ENCODE data around the gene PANK2. TPM values are rescaled to one million over a fixed set of nuclear protein-coding genes. Genes with fewer than 3 reads are reported as not detected.

The PANK2 gene
- total RNA-seq, 2 experiments from 2014 or later: 47.6 to 50.3 TPM

DNA sequence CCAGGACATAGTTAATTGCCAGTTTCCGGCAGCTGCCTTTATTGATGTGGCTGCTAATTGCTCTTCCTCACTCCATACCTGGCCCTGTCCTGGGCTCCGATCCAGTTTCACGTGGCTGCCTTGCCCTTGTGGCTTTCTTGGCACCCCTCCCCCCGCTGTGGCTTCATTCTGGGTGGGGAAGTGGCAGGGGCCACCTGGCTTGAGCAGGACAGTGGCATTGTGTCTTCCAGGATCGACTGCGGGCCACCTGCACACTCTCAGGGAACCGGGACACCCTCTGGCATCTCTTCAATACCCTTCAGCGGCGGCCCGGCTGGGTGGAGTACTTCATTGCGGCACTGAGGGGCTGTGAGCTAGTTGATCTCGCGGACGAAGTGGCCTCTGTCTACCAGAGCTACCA, 31.8 kb upstream of the PANK2 start:
- DNase-seq (no peak), ATAC-seq (no peak)
- Mint-ChIP-seq H3K36me3 (ENCODE audit: low read depth) (peaks cover 31% of the 10 kb centered on the region), H3K27ac (no peak overlapping the region), H3K27me3 (no peaks in the 10 kb centered on the region), H3K4me3 (no peak overlapping the region), H3K9me3 (no peaks in the 10 kb centered on the region), H3K4me1 (ENCODE audit: low read depth) (peaks cover 3% of the 10 kb centered on the region)
- CTCF ChIA-PET: interaction anchor here (0.7 kb wide), 1 partner anchor 116 kb away, joined by 3 read pairs; no protein-coding TSS in a partner anchor
- intact Hi-C loops (cut with micrococcal nuclease): loop anchor here (5.0 kb wide), 1 partner anchor 75 kb away; the partner anchor contains the start of gene SPEF1
- POLR2A ChIA-PET: no interaction called here
- TF ChIP-seq, protein P1, sequence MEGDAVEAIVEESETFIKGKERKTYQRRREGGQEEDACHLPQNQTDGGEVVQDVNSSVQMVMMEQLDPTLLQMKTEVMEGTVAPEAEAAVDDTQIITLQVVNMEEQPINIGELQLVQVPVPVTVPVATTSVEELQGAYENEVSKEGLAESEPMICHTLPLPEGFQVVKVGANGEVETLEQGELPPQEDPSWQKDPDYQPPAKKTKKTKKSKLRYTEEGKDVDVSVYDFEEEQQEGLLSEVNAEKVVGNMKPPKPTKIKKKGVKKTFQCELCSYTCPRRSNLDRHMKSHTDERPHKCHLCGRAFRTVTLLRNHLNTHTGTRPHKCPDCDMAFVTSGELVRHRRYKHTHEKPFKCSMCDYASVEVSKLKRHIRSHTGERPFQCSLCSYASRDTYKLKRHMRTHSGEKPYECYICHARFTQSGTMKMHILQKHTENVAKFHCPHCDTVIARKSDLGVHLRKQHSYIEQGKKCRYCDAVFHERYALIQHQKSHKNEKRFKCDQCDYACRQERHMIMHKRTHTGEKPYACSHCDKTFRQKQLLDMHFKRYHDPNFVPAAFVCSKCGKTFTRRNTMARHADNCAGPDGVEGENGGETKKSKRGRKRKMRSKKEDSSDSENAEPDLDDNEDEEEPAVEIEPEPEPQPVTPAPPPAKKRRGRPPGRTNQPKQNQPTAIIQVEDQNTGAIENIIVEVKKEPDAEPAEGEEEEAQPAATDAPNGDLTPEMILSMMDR (IDR thresholded peaks at IDR 0.05): no peak

DNA sequence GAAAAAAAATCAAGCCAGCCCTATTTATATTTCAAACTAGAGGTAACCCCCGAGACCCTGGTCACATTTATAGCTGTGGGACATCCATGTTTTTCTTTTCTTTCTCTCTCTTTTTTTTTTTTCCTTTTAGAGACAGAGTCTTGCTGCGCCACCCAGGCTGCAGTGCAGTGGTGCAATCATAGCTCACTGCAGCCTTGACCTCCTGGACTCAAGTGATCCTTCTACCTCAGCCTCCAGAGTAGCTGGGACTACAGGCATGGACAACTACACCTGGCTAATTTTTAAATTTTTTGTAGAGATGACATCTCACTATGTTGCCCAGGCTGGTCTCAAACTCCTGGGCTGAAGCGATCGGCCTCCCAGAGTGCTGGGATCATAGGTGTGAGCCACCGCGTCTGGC, 30.5 kb upstream of the PANK2 start:
- DNase-seq (no peak), ATAC-seq (no peak)
- Mint-ChIP-seq H3K27me3 (no peaks in the 10 kb centered on the region), H3K27ac (no peak overlapping the region), H3K36me3 (ENCODE audit: low read depth) (peaks cover 42% of the 10 kb centered on the region), H3K4me1 (ENCODE audit: low read depth) (peaks cover 3% of the 10 kb centered on the region), H3K4me3 (no peak overlapping the region), H3K9me3 (no peaks in the 10 kb centered on the region)
- CTCF ChIA-PET: no interaction called here
- POLR2A ChIA-PET: interaction anchor here (0.6 kb wide), 2 partner anchors 13 to 258 kb away, joined by 3 to 4 read pairs; no protein-coding TSS in a partner anchor
- intact Hi-C loops (cut with micrococcal nuclease): loop anchor here (5.0 kb wide), 1 partner anchor 76 kb away; the partner anchor contains the start of gene SPEF1
- TF ChIP-seq, protein P1 (IDR thresholded peaks at IDR 0.05): no peak

DNA sequence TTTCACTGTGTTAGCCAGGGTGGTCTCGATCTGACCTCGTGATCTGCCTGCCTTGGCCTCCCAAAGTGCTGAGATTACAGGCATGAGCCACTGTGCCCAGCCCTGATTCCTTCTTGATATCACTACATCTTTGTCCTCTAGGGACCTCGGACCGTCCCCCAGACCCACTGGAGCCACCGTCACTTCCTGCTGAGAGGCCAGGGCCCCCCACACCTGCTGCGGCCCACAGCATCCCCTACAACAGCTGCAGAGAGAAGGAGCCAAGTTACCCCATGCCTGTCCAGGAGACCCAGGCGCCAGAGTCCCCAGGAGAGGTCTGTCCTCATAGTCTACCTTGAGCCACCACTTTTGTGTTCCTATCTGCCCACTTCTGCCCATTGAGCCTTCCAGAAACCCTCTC, 28.0 kb upstream of the PANK2 start:
- POLR2A ChIA-PET: no interaction called here
- DNase-seq (no peak), ATAC-seq (no peak)
- TF ChIP-seq, protein P1 (IDR thresholded peaks at IDR 0.05): no peak
- intact Hi-C loops (cut with micrococcal nuclease): no loop called here
- H3K27ac Mint-ChIP-seq: no peak overlapping the region
- H3K27me3 Mint-ChIP-seq: no peaks in the 10 kb centered on the region
- H3K4me1 Mint-ChIP-seq (ENCODE audit: low read depth): peaks cover 3% of the 10 kb centered on the region
- H3K9me3 Mint-ChIP-seq: no peaks in the 10 kb centered on the region
- peaks cover 48% of the 10 kb centered on the region for H3K36me3 Mint-ChIP-seq (ENCODE audit: low read depth)
- H3K4me3 Mint-ChIP-seq: no peak overlapping the region
- CTCF ChIA-PET: interaction anchor here (1.5 kb wide), 1 partner anchor 150 kb away, joined by 4 read pairs; no protein-coding TSS in a partner anchor

DNA sequence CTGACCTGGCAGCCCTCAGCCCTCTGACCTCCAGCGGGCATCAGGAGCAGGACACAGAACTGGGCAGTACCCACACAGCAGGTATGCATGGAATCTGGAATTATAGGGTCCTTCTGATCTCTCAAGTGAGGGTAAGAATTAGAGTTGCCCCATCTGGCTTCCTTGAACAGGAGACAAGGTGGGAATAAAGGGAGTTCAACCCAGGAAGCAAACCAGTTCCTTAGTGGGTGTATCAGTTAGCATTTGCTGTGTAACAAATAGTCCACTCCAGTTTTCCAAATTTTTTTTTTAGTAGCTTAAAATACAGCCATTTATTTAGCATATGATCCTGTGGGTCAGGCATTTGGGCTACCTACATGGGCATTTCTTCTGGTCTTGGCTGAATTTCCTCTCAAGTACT, 26.9 kb upstream of the PANK2 start:
- no peak overlapping the region for H3K4me3 Mint-ChIP-seq
- intact Hi-C loops (cut with micrococcal nuclease): no loop called here
- no peaks in the 10 kb centered on the region for H3K9me3 Mint-ChIP-seq
- no peaks in the 10 kb centered on the region for H3K4me1 Mint-ChIP-seq (ENCODE audit: low read depth)
- DNase-seq: no peak
- H3K27ac Mint-ChIP-seq: no peak overlapping the region
- no peak for ATAC-seq
- H3K27me3 Mint-ChIP-seq: no peaks in the 10 kb centered on the region
- ChIA-PET CTCF (interaction anchor here (1.2 kb wide), 1 partner anchor 13 kb away, joined by 3 read pairs; no protein-coding TSS in a partner anchor), POLR2A (no interaction called here)
- TF ChIP-seq, protein P1 (IDR thresholded peaks at IDR 0.05): no peak
- H3K36me3 Mint-ChIP-seq (ENCODE audit: low read depth): peaks cover 44% of the 10 kb centered on the region

DNA sequence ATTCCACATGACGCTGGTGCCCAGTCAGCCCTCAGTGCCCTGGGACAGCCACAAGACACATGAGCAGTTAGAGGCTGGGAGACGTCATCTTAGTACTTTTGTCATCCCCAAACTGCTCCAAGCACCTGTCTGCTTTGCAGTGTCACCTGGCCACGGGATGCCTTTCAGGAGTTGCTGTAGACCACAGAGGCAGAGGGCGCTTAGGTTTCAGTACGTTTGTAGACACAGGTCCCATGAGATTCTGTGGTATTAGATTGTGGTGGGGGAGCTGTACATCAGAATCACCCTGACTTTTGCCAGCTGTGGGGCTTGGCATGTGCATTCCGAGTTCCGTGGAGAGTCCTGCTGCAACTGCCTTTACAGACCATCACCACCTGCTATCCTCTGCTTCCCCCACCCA, 25.9 kb upstream of the PANK2 start:
- H3K4me1 Mint-ChIP-seq (ENCODE audit: low read depth): no peaks in the 10 kb centered on the region
- ATAC-seq: no peak
- ChIA-PET POLR2A (no interaction called here), CTCF (no interaction called here)
- intact Hi-C loops (cut with micrococcal nuclease): no loop called here
- TF ChIP-seq, protein P1 (IDR thresholded peaks at IDR 0.05): no peak
- DNase-seq: no peak
- H3K9me3 Mint-ChIP-seq: no peaks in the 10 kb centered on the region
- peaks cover 37% of the 10 kb centered on the region for H3K36me3 Mint-ChIP-seq (ENCODE audit: low read depth)
- no peak overlapping the region for H3K4me3 Mint-ChIP-seq
- no peak overlapping the region for H3K27ac Mint-ChIP-seq
- no peaks in the 10 kb centered on the region for H3K27me3 Mint-ChIP-seq
